CD4-positive, alpha-beta T cell treated with Interferon alpha-2 for 1 hour (primary cell): Measurements from ENCODE around the gene ADAP1.

Experiments
- DNase-seq, 2 donors: peaks; one replicate each; pipeline ENCODE4 v3.0.0-alpha.2; 2020 to 2022

The ADAP1 gene

DNA sequence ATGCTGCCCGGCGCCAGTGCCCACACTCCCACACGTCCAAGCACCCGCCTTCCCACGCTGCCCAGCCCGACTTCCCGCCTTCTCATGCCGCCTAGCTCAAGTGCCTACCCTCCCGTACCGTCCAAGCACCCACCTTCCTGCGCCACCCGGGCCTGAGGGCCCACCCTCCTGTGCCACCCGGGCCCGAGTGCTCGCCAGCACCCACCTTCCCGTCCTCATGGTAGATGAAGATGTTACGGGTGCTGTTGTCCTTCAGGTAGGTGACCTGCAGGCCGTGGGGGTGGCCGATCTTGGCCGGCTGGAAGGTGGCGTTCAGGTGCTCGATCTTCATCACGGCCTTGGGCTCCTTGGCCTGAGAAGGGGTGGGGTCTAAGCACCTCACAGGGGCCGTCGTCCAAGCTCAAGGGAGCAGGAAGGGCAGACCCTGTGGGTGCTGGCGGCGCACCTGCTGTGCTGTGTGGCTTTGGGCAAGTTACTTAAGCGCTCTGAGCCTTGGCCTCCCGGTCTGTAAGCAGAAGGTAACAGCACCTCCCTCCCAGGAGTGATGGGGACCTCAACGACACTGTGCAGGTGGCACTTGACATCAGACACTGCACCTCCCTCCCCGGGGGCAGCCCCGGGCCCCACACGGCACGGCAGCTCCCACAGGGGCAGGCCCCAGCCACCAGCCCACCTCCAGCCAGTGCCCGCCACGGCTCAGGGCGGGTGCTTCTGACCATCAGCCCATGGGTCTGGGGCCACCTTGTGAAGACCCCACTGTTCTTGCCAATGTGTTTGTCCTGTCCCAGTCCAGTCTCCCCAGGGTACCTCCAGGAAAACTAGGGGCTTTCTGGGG is 50.3 kb downstream of the ADAP1 start:
- no peak for DNase-seq

DNA sequence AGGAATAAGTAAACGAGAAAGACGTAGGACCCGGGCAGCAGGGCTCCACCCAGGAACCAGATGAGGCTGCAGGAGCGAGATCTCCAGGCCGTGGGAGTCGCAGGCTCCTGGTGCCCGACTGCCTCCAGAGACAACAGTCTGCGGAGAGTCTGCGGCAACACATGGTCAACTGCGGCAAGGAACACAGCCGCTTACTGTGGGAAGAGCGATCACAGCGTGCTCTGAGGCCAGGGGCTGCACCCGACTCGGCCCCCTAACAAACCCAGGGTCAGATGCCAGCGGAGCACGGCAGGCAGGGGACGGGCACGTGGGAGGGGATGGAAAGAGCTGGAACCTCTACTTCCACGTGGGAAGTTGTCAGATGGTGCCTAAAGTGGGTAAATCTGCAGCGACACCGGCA is 51.5 kb downstream of the ADAP1 start:
- DNase-seq = no peak

DNA sequence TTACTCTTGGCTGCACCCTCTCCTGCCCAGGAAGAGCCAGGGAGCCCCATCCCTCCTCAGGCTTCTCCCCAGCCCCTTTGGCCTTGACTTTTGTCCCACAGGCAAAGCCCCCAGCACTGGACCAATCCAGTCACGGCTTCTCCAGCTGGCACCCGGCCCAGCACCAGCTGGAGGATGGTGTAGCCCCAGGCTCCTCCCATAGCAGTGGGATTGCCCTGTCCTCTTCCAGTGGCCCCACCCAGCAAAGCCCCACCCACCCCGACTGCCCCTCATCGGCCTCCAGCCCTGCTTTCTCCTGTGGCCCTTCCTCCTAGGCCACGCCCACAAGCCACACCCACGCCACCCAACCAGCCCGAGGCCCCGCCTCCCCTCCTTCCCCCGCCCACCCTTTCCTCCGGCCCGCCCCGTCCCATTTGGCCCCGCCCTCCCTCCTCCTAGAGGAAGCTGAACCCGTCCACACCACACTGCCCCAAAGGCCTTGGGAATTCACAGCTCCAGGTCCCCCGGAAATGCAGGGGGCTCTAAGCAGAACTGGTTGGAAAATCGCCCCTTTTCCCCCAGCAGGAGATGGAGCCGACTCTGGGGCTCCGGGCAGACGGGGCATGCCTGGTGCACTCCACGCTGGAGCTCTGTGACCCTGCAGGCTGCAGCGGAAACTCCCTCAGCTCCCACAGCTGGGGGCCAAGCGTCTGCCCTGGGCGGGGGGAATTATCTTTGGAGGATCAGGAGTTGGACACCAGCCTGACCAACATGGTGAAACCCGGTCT is 52.9 kb downstream of the ADAP1 start:
- peak; percentile 53 to 72 for DNase-seq

DNA sequence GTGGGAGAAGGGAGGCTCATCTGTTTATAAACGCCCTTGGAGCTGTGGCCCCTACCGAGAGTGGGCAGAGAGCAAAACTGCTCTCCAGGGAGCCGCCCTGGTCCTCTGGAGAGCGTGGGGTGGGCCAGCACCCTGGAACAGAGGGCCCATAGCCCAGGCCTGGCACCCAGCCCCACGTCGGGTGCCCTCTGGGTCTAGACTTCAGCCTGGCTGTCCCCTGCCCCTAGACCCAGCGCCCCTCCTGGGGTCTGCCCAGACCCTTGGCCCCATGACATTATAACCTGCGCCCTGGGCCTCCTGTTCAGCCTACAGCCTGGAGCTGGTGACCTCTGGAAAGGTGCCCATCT is 53.5 kb downstream of the ADAP1 start:
- no peak for DNase-seq

DNA sequence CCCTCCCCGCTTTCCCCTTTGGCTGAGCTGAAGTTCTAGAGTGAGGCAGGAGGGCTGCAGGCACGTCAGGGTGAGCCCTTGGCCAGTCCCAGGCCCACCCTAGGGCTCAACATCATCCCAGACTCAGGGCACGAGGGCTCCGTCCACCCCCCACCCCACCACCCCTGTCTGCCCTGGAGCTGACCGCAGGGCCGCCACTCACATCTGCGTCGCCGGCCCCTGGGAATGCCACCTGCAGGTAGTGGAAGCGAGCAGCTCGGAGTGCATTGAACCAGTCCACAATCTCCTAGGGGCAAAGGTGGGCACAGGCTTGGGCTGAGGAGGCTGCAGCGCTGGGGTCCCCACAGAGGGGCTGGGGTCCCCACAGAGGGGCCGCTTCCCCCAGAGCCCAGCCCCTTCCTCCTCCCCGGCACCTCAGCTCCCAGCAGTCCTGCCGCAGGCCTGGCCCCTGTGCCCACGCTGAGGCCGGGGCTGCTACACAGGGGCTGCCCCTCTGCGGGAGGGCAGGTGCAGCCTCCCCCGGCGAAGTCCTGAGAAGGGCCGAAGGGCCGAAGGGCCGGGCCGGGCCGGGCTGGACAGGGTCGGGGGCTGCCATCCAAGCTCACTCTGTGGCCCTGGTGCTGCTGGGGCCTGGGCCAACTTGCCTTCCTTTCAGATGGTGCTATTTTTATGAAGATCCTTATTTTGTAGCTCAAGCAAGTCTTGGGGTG is 54.0 kb downstream of the ADAP1 start:
- DNase-seq = no peak

DNA sequence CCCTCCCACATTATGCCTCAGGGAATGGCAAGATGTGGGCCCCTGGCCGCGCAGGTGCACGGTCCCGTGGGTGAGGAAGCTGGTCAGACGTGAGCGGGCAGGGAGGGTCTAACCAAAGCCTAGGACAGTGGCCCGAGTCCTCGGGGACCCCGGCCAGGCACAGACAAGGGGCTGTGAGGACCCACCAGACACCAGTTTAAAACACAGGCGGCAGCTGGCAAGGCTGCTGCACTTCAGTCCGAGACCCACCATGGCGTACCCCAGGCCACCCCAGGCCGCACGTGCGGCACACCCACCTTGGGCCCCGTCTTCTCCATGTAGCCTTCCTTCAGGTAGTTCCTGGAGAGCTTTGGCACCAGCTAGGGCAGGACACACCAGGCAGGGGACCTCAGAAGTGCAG is 54.7 kb downstream of the ADAP1 start:
- no peak for DNase-seq

DNA sequence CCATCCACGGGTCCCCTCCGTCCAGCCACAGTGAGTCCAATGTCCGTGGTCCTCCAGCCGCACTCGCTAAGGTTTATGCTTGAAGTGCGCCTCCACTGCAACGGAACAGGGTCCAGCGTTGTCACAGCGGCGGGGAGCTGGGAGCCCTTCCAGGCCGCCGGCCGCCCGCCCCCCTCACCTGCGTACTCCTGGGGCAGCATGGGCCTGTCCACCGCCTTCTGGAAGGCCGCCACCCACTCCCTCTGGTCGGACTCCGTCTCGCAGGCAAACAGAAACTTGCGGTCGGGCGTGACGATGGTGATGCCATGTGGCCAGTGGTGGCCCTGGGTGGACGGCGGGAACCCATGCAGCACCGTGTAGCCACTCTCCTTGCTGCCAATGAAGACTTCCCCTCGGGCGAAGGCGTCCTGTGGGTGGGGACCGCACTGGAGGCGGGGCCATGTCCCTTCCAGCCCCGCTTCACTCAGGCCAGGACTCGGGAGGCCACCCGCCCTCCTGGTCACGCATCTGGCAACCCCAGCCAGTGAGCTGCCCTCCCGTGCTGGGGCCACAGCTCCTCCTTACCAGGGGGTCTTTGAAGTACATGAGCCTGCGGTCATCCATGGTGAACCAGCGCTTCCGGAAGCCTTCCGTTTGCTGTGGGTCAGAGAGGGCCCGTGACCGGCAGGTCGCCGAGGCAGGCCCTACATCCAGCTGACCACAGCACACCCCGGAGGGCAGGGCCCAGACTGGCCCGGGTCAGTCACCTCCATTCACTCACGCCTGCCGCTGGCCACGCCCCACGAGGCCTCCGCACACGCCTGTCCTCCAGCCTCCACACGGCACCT is 55.4 kb downstream of the ADAP1 start:
- no peak for DNase-seq

DNA sequence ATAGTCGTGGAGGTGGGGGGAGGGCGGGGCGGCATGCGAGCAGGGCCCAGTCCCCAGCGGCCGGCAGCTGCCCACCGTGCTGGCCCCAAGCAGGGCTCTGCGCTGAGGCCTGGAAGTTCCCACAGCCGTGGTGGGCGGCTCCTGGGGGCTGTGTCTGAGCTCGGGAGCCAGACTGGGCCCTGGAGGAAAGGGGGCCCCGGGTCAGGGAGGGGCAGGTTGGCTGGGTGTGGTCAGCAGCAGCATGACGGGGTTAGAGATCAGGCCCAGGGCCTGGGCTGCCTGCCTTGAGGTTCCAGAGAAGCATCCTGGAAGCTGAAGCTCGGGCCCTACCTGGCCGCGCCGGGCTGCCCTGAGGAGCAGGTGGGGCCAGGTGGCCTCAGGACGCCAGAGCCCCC is 56.0 kb downstream of the ADAP1 start:
- DNase-seq = no peak

DNA sequence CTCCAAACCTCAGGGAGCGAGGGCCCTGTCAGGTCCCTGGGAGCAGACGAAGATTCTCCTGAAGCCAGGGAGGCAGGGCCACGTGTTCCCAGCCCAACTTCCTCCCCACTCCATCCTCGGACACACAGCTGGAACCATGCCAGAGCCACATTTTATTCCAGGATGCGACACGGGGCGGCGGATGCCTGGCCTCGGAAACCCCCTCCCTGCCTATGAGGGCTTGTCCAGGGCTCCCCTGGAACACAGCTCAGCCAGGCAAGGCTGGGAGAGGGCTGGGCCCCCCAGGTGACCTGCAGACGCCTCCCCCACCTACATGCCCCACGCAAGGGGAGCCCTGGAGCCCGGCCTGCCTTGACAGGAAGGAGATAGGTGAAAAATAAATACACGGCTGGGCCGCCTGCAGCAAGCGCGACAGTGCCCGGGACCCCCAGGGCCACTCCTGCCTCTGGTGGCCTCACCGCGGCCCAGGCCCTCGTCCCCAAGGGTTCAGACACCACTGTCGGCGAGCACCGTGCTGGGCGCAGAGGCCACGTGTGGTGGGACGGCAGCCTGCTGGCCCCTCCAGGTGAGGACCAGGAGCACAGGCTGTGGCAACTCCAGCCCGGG is 56.6 kb downstream of the ADAP1 start:
- no peak for DNase-seq

DNA sequence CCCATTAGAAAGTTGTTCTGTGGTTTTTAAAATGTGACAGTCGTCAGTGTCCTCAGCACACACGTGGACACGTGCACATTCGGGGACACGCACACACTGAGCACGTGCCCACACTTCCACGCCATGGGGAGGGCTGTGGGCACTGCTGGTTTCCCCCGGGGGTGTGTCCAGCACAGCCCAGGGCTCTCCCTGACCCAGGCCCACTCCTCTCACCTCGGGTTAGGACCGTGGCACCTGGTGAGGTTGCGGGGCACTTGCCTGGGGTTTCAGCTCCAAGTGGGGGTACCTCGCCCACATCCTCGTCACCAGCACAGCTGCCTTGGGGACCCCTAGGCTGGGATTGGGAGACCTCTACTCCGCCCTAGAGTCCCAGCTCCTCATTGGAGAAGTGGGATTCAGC is 57.4 kb downstream of the ADAP1 start:
- DNase-seq = no peak

DNA sequence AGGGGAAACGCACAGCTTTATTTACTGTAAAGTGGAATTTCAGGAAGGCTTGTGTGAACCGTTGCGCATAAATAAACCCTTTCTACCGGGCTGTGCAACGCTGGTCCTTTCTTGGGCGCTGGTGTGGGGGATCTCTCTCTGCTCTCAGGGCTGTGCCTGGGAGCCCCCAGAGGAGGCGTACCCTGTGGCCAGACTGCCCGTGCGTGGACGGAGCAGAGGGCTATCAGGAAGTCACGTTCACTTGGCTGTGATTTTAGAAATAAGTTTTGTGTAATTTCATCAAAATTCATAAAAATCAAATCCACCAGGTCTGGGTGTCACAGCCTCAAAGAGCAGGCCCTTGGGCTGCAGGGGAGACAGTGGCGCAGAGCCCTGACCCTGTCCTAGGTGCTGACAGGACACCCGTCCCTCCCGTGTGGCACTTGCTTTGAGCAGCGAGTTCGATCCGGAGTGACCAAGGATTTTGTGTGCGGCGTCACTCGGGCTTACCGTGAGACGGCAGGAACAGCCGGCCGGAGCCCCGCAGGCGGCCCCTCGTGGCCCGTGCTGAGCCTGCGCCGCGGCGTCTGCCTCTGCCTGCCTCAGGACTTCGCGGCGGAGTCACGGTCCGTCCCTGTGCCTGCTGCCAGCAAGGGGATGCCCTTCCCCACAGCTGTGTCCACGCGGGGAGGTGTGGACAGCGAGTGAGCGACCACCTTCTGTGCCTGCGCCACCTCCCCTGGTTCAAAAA is 58.0 kb downstream of the ADAP1 start:
- no peak for DNase-seq

DNA sequence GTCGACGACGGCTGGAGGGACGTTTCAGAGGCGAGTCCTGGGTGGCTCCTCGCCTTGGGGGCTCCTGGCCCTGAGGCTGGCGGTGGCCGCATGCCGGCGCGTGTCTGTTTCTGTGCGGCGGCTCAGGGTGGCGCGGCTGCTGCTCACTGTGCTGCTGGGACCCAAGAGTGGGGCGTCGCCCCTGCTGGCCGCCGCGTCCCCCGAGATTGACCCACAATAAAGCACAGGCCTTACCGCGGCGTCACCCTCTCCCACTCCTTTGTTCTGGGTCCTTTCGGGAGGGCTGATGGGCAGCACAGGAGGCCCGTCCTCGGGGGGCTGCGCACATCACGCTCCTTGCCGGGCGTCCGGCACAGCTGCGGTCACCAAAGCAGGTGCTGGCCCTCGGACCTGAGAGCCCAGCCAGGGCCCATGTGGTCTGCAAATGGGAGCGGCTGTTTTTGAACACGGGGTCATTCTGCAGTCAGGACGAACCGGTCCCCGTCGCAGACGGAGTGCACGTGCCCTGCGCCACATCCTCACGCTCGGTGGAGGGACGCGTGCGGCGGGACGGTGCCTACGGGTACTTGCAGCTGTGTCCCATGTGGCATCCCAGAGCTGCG is 58.9 kb downstream of the ADAP1 start:
- DNase-seq = no peak

DNA sequence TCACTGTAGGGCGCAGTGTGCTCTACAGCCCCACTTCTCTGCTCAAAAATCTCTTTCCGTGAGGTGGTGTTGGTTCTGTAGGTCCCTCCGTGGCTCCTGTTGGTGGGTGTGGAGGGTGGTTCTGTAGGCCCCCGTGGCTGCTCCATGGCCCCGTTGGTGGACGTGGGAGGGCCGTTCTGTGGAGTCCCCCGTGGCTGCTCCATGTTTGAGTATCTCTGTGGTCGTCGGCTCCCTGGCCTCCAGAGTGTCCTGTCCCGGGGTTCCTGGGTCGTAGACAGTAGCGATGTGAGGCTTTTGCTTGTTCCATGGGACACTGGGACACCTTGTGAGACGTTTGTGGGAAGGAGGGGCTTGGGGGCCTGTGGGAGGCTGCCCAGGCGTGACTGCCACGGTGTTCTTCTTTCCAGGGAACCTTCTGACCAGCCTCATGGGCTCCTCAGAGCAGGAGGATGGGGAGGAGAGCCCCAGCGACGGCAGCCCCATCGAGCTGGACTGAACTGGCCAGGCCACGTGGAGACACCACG is 59.5 kb downstream of the ADAP1 start:
- no peak for DNase-seq

DNA sequence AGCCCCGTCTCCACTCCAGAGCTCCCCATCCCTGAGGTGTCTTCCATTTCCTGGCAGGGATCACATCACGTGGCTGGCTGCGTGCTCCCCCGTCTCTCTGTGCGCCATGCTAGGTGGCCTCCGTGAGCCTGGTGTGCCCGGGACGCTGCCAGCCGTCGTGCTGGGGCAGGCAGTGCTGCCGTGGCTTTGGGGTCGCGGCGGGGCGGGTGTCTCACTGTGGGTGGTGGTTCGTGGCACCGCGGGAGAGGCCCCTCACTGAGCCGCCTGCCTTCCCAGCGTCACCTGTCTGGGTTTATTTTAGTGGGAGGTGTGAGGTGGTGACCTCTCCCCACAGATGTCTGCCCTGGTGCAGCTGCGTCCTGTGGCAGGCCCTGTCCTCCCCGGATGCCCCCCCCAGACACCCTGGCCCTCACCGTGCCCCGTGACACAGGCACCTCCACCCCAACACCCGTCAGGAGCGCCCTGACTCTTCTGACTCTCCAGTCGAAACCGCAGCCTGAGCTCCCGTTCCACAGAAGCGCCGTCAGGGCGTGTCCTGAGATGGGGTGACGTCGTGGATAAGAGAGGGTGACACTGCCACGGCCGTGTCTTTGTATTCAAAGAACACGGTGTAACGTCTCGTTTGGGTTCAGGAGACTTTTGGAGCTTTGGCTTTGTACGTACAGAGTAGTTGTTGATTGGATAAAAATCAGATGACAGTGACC is 60.2 kb downstream of the ADAP1 start:
- DNase-seq = no peak

DNA sequence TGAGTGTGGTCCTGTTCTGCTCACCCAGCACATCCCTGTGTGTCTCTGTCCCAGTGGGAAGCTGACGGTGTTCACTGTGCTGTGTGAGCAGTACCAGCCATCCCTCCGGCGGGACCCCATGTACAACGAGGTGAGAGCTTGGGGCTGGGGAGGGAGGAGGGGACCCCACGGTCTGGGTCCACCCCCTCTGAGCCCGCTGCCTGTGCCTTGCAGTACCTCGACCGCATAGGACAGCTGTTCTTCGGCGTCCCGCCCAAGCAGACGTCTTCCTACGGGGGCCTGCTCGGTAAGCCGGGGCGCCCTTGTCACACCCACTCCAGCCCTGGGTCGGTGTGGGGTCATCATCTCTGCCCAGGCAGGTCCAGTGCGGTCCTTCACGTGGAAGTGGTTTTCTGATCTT is 60.8 kb downstream of the ADAP1 start:
- DNase-seq = no peak

DNA sequence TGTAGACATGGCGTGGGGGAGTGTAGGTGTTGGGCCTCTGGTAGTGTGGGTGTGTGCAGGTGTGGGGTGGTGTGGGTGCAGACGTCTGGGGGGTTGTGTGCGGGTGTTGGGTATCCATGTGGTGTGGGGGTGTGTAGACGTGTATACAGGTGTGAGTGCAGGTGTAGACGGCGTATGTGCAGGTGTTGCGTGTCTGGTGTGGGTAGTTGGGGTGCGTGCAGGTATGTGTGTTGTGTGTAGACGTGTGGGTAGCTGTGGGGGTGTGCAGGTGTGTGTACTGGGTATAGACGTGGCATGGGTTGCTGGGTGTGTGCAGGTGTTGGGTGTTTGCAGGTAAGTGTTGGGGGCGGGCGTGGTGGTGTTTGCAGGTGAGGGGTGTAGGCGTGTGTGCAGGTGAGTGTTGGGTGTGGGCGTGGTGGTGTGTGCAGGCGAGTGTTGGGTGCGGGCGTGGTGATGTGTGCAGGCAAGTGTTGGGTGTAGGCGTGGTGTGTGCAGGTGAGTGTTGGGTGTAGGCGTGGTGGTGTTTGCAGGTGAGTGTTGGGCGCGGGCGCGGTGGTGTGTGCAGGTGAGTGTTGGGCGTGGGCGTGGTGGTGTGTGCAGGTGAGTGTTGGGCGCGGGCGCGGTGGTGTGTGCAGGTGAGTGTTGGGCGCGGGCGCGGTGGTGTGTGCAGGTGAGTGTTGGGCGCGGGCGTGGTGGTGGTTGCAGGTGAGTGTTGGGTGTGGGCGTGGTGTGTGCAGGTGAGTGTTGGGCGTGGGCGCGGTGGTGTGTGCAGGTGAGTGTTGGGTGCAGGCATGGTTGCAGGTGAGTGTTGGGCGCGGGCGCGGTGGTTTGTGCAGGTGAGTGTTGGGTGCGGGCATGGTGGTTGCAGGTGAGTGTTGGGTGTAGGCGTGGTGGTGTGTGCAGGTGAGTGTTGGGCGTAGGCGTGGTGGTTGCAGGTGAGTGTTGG is 61.6 kb downstream of the ADAP1 start:
- no peak for DNase-seq

DNA sequence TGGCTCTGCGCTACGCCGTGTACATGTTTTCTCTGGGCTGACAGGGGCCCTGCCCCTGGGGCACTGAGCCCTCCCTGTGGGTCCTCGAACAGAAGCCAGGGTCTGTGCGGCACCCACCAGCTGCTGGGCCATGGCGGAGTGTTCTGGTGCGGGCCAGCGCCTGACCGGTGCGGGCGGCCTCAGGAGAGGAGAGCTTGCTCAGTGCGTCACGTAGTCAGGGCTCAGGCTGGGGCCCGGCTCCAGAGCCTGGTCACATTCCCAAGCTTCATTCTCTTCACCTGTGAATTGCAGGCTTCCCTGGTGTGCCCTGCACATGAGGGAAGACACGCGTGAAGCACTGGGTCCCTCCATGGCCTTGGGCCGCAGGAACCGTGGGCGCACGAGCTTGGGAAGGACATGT is 62.7 kb downstream of the ADAP1 start:
- no peak for DNase-seq

DNA sequence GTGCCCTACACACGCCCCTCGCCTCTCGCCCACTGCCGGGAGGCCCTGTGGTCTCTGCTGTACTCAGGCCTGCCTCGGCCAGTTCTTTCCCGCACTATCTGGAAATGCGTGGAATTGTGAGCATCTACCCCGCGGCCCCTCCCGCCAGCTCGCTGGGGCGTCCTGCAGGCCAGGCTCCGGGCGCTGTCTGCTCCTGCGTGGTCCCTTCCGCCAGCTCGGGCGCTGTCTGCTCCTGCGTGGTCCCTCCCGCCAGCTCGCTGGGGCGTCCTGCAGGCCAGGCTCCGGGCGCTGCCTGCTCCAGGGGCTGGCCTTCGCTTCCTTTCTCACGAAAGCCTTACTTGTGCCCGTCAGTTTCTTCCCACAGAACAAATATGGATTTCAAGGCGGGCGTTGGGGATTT is 63.2 kb downstream of the ADAP1 start:
- DNase-seq = no peak

DNA sequence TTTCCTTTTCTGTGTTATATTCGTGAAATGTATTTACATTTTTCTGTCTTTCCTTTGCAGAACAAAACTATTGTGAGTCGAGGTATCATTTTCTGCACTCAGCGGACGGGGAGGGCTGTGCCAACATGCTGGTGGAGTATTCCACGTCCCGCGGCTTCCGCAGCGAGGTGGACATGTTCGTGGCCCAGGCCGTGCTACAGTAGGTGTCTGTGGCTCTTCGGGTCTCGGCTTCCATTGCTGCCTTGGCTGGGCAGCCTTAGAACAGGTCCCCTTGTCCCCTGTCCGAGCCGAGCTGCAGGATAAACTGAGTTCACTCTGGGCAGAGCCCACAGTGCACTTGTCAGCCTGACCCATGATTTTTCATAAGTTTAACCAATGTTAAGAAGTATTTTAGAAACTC is 63.6 kb downstream of the ADAP1 start:
- no peak for DNase-seq
